K562 (cell line): ENCODE results near the gene CCDC18. TPM values are rescaled to one million over a fixed set of nuclear protein-coding genes. Genes with fewer than 3 reads are reported as not detected.

Experiments
- ATAC-seq: fragments of 200-7000 bp; cut with Tn5 transposase; 3 replicates; pipeline ENCODE4 v1.9.1; 2020; ENCODE audit warnings: moderate library complexity
- BruUV-seq: library from RNA; stranded (reverse); fragments of 400-500 nt; replicated peaks from 2 replicates; lab custom pipeline; 2021; lab: Mats Ljungman, UMichigan
- CTCF ChIA-PET: fragments of 300-600 bp; formaldehyde crosslinking; extraction: SDS; loops from one replicate; lab custom pipeline; 2021; ENCODE audit warnings: low intra/inter-chr PET ratio; lab: Yijun Ruan, JAX
- POLR2A ChIA-PET: fragments of 300-600, 350-650 bp; sonication (Branson Sonifier 250); formaldehyde crosslinking; extraction: SDS; loops from one replicate; lab custom pipeline; 2021; ENCODE audit warnings: antibody characterized with exemption, inconsistent platforms; lab: Yijun Ruan, JAX
- DNase-seq, 4 experiments: peaks; one replicate each; pipeline versions ENCODE4 v3.0.0 to v3.0.0-alpha.2; 2011 to 2018; ENCODE audit warnings: low spot score in 3 of 4, mixed read lengths in 3 of 4; ENCODE audit errors: extremely low read depth in 1 of 4
- FAIRE-seq: peaks from 2 replicates; lab custom pipeline; 2011; peaks lifted over from hg19 to GRCh38; lab: Jason Lieb, UNC
- H2AFZ ChIP-seq: 2 replicates; pipeline ENCODE4 v1.6.0; 2011; ENCODE audit warnings: low read depth, low read length, control low read depth, inconsistent platforms
- H3K27ac ChIP-seq: fragments of 200-600 bp; 3 replicates; pipeline ENCODE4 v1.8.0; 2011; ENCODE audit warnings: low read depth, mild to moderate bottlenecking, control low read depth, inconsistent platforms, low read length, moderate library complexity, mixed read lengths; ENCODE audit errors: extremely low read depth
- H3K27me3 ChIP-seq, 2 experiments: fragments of 300-600 bp in 1 of 2; 2 replicates in 1 of 2; 3 replicates in 1 of 2; pipeline versions ENCODE4 v1.6.0 to v1.8.0; 2011; ENCODE audit warnings: inconsistent platforms in 2 of 2, low read length in 2 of 2, mild to moderate bottlenecking in 1 of 2, mixed read lengths in 1 of 2, moderate library complexity in 1 of 2; ENCODE audit not compliant: control insufficient read depth in 2 of 2, insufficient read depth in 2 of 2
- H3K36me3 ChIP-seq: fragments of 300-600 bp; 3 replicates; pipeline ENCODE4 v1.8.0; 2011; ENCODE audit warnings: mild to moderate bottlenecking, low read length, inconsistent platforms; ENCODE audit not compliant: control insufficient read depth, insufficient read depth
- H3K4me1 ChIP-seq, 2 experiments: fragments of 200-600 bp in 1 of 2; replicated peaks in 1 of 2; 2 replicates in 1 of 2; 3 replicates in 1 of 2; pipeline versions ENCODE4 v1.5.1 to v1.8.0; 2011; ENCODE audit warnings: inconsistent platforms in 2 of 2, low read length in 2 of 2, mild to moderate bottlenecking in 1 of 2, mixed read lengths in 1 of 2, moderate library complexity in 1 of 2; ENCODE audit not compliant: control insufficient read depth in 2 of 2, insufficient read depth in 2 of 2
- H3K4me2 ChIP-seq: 2 replicates; pipeline ENCODE4 v1.6.1; 2011; ENCODE audit warnings: low read length, control low read depth, inconsistent platforms, mixed read lengths; ENCODE audit not compliant: insufficient read depth
- H3K4me3 ChIP-seq: fragments of 200-600 bp; sonication (generic), shearing (Covaris generic); 2 replicates; pipeline ENCODE4 v1.5.1; 2016; ENCODE audit warnings: control low read depth, inconsistent platforms
- H3K79me2 ChIP-seq: fragments of 200-600 bp; 3 replicates; pipeline ENCODE4 v1.8.0; 2011; ENCODE audit warnings: low read length, inconsistent platforms; ENCODE audit not compliant: control insufficient read depth, insufficient read depth
- H3K9ac ChIP-seq, 2 experiments: 2 replicates each; pipeline versions ENCODE4 v1.6.0 to v1.6.1; 2011; ENCODE audit warnings: low read depth in 2 of 2, low read length in 2 of 2, control low read depth in 1 of 2, inconsistent platforms in 1 of 2, mild to moderate bottlenecking in 1 of 2, mixed read lengths in 1 of 2; ENCODE audit not compliant: insufficient read depth in 1 of 2
- H3K9me1 ChIP-seq: one replicate; pipeline ENCODE4 v1.6.0; 2011; ENCODE audit warnings: inconsistent platforms, mild to moderate bottlenecking, low read length, moderate library complexity; ENCODE audit not compliant: control insufficient read depth, insufficient read depth
- H3K9me3 ChIP-seq: replicated peaks from 2 replicates; pipeline ENCODE4 v1.5.1; 2011; ENCODE audit warnings: low read depth, low read length, inconsistent platforms; ENCODE audit not compliant: control insufficient read depth, insufficient read depth
- H4K20me1 ChIP-seq: replicated peaks from 2 replicates; pipeline ENCODE4 v1.6.1; 2011; ENCODE audit warnings: low read length, inconsistent platforms, mixed read lengths; ENCODE audit not compliant: control insufficient read depth, insufficient read depth
- MYC ChIP-seq, 2 experiments: fragments of 250-450 bp in 1 of 2; sonication (Bioruptor Pico) in 1 of 2; IDR thresholded peaks; 2 replicates each; pipeline versions ENCODE4 v1.5.1 to v1.6.1; 2012 to 2021; ENCODE audit warnings: low read depth in 2 of 2, borderline replicate concordance in 1 of 2, improper control_type of control experiment in 1 of 2, low read length in 1 of 2, mild to moderate bottlenecking in 1 of 2, moderate library complexity in 1 of 2
- RNF2 ChIP-seq: sonication (generic); IDR thresholded peaks from 2 replicates; pipeline ENCODE4 v1.6.1; 2016
- TFAP4 ChIP-seq: sonication (generic); formaldehyde crosslinking; IDR thresholded peaks from 2 replicates; pipeline ENCODE4 v1.8.0; 2022; ENCODE audit warnings: missing genetic modification reagents, mild to moderate bottlenecking, moderate library complexity, borderline replicate concordance
- ZC3H8 ChIP-seq: fragments of 450-650 bp; IDR thresholded peaks from 2 replicates; pipeline ENCODE4 v1.6.1; 2017
- WGBS: fragments of 100-300 bp; shearing (Covaris generic); methylation state at CpG from one replicate; pipeline ENCODE4 v1.1.6; 2016; ENCODE audit warnings: low coverage, mixed read lengths; ENCODE audit not compliant: insufficient coverage; ENCODE audit errors: missing lambda C conversion rate; 5-methylcytosine and 5-hydroxymethylcytosine counted together
- in situ Hi-C: fragments of 300-500 bp; cut with MboI; formaldehyde crosslinking; loops from 4 replicates; pipeline ENCODE4 v1.15.0; 2018; ENCODE audit warnings: inconsistent platforms, mixed read lengths
- intact Hi-C: fragments of 100-400 bp; cut with micrococcal nuclease; formaldehyde crosslinking; loops from 2 replicates; pipeline ENCODE4 v1.14.2; 2022
- polyA plus RNA-seq, 8 experiments: library from polyadenylated mRNA; depleted of rRNA in 4 of 8; stranded (reverse) in 5 of 8; unstranded in 3 of 8; fragments of >200 nt; fragmentation: Nextera tagmentation in 2 of 8; fragmentation: Illumina TruSeq in 1 of 8; extraction: Ambion mirVana in 2 of 8; extraction: Trizol in 1 of 8; gene quantifications; 2 replicates each; pipeline versions ENCODE4 v1.2.1 to v1.2.3, GENCODE V29; 2011 to 2014; ENCODE audit warnings: inconsistent platforms in 1 of 8, missing spikeins in 1 of 8
- total RNA-seq, 7 experiments: library from RNA; depleted of rRNA in 6 of 7; stranded (reverse); fragments of >200 nt in 6 of 7; fragmentation: Illumina TruSeq in 2 of 7; extraction: Trizol in 2 of 7; gene quantifications; 2 replicates each; pipeline versions ENCODE4 v1.2.1 to v1.2.3, GENCODE V29; 2011 to 2021; ENCODE audit warnings: low replicate concordance in 1 of 7
- TF ChIP-seq, protein P1 (sequence below): fragments of 200-800 bp; sonication (Bioruptor generic); IDR thresholded peaks from 2 replicates; pipeline ENCODE4 v1.6.1; 2017; ENCODE audit warnings: missing genetic modification characterization, missing compliant biosample characterization
- TF ChIP-seq, protein P2 (sequence below): fragments of 150-350 bp; IDR thresholded peaks from 2 replicates; pipeline ENCODE4 v1.6.1; 2014; ENCODE audit warnings: low read depth, mild to moderate bottlenecking, low read length, borderline replicate concordance

The CCDC18 gene
- total and polyA plus RNA-seq, 9 of the 15 experiments (the other 6 are each of a cell fraction or from before 2014, with no cell fraction given), result 19.5 to 34.2 (median 24.3) TPM

DNA sequence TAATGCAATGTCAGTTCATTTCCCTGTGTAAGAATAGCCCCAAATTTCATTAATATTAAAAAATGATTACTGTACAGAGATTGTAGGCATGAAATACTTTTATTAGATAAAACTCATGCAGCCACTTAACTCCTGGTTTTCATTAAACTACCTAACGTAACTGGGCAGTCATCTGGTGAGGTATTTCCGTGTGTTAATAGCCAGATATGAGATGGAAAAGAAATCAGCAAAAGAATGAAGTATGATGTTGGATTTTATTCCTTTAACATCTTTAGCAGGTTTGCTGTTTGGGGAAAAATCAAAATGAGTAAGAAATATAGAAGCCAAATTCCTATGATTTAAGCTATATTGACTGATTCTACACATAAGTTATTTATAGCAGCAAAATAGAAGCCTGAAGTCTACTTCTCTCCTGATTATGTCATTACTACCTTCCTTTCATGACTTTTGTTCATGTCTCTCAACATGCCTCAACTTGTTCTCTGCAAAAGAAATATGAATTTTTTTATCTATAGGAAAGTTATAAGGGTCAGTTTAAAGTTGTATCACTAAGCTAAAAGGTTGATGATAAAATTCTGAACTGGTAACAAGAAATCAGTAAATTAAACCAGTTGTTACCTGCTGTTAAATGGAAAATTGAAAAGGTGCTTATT is 42.6 kb downstream of the CCDC18 start:
- no peak for TF ChIP-seq MYC (IDR thresholded peaks at IDR 0.05; ENCODE audit: low read depth, low read length)
- no peak for TF ChIP-seq MYC (CRISPR knock-in tag; IDR thresholded peaks at IDR 0.05; ENCODE audit: borderline replicate concordance, low read depth)
- TF ChIP-seq TFAP4, result no peak
- H3K27ac ChIP-seq, result no peak overlapping the region
- no peaks in the 10 kb centered on the region for H3K9me3 ChIP-seq
- H3K9me1 ChIP-seq, result no peaks in the 10 kb centered on the region
- POLR2A ChIA-PET, result interaction anchor here (0.6 kb wide), 1 partner anchor 20 kb away, joined by 3 read pairs; no protein-coding TSS in a partner anchor
- H4K20me1 ChIP-seq, result no peaks in the 10 kb centered on the region
- ATAC-seq (no peak), FAIRE-seq (no peak), DNase-seq (no peak)
- WGBS, result 95% methylated on average over 2 of the region's 2 CpGs
- no peak overlapping the region for H3K9ac ChIP-seq
- H2AFZ ChIP-seq, result no peak overlapping the region
- no TSS peak for BruUV-seq
- intact Hi-C loops (no loop called here), in situ Hi-C loops (no loop called here)
- no peaks in the 10 kb centered on the region for H3K27me3 ChIP-seq
- H3K36me3 ChIP-seq, result peaks cover 67% of the 10 kb centered on the region
- H3K4me3 ChIP-seq, result no peak overlapping the region
- CTCF ChIA-PET, result no interaction called here
- no peaks in the 10 kb centered on the region for H3K79me2 ChIP-seq
- H3K4me1 ChIP-seq, result no peaks in the 10 kb centered on the region
- H3K4me2 ChIP-seq, result no peak overlapping the region

DNA sequence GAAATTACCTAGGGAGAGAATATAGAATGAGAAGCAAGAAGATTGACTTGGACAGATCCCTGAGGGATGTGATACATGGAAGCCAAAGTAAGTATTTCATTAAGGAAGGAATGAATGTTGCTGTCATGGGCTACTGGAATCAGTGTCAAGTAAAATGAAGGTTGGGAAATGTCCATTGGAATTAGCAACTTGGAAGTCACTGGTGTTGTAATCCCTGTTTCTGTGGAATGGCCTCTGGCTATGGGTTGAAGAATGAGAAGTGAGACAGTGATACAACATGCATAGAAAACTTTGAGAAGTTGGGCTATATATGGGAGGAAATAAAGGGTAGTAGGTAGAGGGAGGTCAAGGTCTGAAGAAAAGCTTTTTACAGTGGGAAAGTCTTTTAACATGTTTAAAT is 54.7 kb downstream of the CCDC18 start:
- H3K36me3 ChIP-seq, result peaks cover 48% of the 10 kb centered on the region
- in situ Hi-C loops, result no loop called here
- FAIRE-seq, result no peak
- TF ChIP-seq ZC3H8 (no peak), RNF2 (no peak)
- TF ChIP-seq, protein P1, sequence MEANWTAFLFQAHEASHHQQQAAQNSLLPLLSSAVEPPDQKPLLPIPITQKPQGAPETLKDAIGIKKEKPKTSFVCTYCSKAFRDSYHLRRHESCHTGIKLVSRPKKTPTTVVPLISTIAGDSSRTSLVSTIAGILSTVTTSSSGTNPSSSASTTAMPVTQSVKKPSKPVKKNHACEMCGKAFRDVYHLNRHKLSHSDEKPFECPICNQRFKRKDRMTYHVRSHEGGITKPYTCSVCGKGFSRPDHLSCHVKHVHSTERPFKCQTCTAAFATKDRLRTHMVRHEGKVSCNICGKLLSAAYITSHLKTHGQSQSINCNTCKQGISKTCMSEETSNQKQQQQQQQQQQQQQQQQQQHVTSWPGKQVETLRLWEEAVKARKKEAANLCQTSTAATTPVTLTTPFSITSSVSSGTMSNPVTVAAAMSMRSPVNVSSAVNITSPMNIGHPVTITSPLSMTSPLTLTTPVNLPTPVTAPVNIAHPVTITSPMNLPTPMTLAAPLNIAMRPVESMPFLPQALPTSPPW, result no peak
- TF ChIP-seq, protein P2, sequence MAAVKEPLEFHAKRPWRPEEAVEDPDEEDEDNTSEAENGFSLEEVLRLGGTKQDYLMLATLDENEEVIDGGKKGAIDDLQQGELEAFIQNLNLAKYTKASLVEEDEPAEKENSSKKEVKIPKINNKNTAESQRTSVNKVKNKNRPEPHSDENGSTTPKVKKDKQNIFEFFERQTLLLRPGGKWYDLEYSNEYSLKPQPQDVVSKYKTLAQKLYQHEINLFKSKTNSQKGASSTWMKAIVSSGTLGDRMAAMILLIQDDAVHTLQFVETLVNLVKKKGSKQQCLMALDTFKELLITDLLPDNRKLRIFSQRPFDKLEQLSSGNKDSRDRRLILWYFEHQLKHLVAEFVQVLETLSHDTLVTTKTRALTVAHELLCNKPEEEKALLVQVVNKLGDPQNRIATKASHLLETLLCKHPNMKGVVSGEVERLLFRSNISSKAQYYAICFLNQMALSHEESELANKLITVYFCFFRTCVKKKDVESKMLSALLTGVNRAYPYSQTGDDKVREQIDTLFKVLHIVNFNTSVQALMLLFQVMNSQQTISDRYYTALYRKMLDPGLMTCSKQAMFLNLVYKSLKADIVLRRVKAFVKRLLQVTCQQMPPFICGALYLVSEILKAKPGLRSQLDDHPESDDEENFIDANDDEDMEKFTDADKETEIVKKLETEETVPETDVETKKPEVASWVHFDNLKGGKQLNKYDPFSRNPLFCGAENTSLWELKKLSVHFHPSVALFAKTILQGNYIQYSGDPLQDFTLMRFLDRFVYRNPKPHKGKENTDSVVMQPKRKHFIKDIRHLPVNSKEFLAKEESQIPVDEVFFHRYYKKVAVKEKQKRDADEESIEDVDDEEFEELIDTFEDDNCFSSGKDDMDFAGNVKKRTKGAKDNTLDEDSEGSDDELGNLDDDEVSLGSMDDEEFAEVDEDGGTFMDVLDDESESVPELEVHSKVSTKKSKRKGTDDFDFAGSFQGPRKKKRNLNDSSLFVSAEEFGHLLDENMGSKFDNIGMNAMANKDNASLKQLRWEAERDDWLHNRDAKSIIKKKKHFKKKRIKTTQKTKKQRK, result no peak

More for the DNA sequence above, 54.7 kb downstream of the CCDC18 start:
- ATAC-seq (no peak), DNase-seq (no peak)
- Histone ChIP-seq H3K9me1 (no peaks in the 10 kb centered on the region), H4K20me1 (no peaks in the 10 kb centered on the region), H3K27ac (no peak overlapping the region), H2AFZ (no peak overlapping the region), H3K27me3 (no peaks in the 10 kb centered on the region), H3K79me2 (no peaks in the 10 kb centered on the region), H3K4me3 (no peak overlapping the region), H3K4me2 (no peak overlapping the region), H3K9ac (no peak overlapping the region), H3K4me1 (no peaks in the 10 kb centered on the region), H3K9me3 (no peaks in the 10 kb centered on the region)
- BruUV-seq, result no TSS peak
- intact Hi-C loops, result no loop called here
- ChIA-PET CTCF (no interaction called here), POLR2A (no interaction called here)
